RWPE2 (cell line): Measurements from ENCODE around the gene MYZAP.
"Not testable (repeated sequence)": the region's sequence is repeated elsewhere in the genome, so short reads cannot be mapped to it uniquely, and the experiment has no call there.

Experiments used
- ATAC-seq: fragments of 200-7000 bp; cut with Tn5 transposase; 3 replicates; pipeline ENCODE4 v1.9.1; 2021; ENCODE audit warnings: low read depth
- DNase-seq: peaks from one replicate; pipeline ENCODE4 v3.0.0-alpha.2; 2020; ENCODE audit warnings: low spot score
- H3K27ac ChIP-seq: fragments of 450-650 bp; 2 replicates; pipeline ENCODE4 v1.5.1; 2017; ENCODE audit warnings: mild to moderate bottlenecking; ENCODE audit not compliant: poor library complexity, severe bottlenecking
- H3K27me3 ChIP-seq: fragments of 250-450 bp; sonication (Bioruptor Pico); 2 replicates; pipeline ENCODE4 v1.5.1; 2021; ENCODE audit warnings: mild to moderate bottlenecking, moderate library complexity; ENCODE audit not compliant: insufficient read depth, poor library complexity, severe bottlenecking
- H3K36me3 ChIP-seq: fragments of 250-450 bp; sonication (Bioruptor Pico); 2 replicates; pipeline ENCODE4 v1.5.1; 2020; ENCODE audit warnings: low read depth, mild to moderate bottlenecking, moderate library complexity
- H3K4me1 ChIP-seq: fragments of 250-450 bp; sonication (Bioruptor Pico); 2 replicates; pipeline ENCODE4 v1.5.1; 2021; ENCODE audit warnings: mild to moderate bottlenecking, moderate library complexity; ENCODE audit not compliant: insufficient read depth, poor library complexity, severe bottlenecking
- H3K4me3 ChIP-seq: fragments of 250-450 bp; sonication (Bioruptor Pico); 2 replicates; pipeline ENCODE4 v1.5.1; 2021; ENCODE audit warnings: mild to moderate bottlenecking, moderate library complexity; ENCODE audit not compliant: severe bottlenecking
- H3K9me3 ChIP-seq: fragments of 250-450 bp; sonication (Bioruptor Pico); 2 replicates; pipeline ENCODE4 v1.5.1; 2021; ENCODE audit warnings: mild to moderate bottlenecking, moderate library complexity; ENCODE audit not compliant: severe bottlenecking
- TF ChIP-seq, protein P1 (sequence below): fragments of 450-650 bp; IDR thresholded peaks from one replicate; pipeline ENCODE4 v1.5.1; 2017; ENCODE audit warnings: mild to moderate bottlenecking, moderate library complexity; ENCODE audit not compliant: poor library complexity, severe bottlenecking

The MYZAP gene

DNA sequence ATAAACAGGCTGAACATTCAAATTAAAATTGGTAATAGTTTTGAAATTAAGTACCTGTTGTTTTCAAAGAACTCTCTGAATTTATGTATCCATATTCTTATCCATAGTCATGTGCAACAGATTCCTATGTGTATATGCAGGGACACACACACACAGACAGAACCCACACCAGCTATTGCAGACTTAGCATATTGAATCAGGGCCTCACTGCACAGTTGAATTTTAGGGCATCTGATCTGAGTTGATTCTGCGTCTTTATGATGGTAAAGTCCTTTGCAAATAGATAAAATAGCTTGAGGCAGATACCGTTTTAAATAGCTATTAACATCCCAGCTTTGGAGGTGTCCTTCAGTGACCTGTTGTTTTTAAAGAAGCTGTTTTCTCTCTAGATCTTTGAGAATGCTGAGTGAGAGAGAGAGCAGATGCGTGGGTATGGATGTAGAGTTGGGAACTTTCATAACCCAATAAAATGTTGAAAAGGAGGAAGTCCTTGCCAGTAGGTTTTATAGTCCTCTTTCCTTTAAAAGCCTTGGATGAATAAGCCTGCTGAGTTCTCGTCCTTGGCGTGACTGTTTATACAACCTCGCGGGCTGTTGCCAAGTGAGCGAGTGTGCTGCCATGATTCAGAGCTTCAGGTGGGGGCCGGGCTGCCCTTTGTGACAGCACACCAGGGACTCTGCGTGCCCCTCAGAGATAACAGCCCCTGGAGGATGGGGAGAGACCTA lies 18.3 kb downstream of the MYZAP start:
- Histone ChIP-seq H3K4me1 (peaks cover 47% of the 10 kb centered on the region), H3K36me3 (0 out of 2 replicates have a peak, but pooled peaks cover 5% of the 10 kb centered on the region), H3K4me3 (no peak overlapping the region), H3K9me3 (no peaks in the 10 kb centered on the region), H3K27me3 (no peaks in the 10 kb centered on the region), H3K27ac (peak overlapping the region; percentile 61)
- ATAC-seq (peak; percentile 58), DNase-seq (peak; percentile 81)
- TF ChIP-seq, protein P1, sequence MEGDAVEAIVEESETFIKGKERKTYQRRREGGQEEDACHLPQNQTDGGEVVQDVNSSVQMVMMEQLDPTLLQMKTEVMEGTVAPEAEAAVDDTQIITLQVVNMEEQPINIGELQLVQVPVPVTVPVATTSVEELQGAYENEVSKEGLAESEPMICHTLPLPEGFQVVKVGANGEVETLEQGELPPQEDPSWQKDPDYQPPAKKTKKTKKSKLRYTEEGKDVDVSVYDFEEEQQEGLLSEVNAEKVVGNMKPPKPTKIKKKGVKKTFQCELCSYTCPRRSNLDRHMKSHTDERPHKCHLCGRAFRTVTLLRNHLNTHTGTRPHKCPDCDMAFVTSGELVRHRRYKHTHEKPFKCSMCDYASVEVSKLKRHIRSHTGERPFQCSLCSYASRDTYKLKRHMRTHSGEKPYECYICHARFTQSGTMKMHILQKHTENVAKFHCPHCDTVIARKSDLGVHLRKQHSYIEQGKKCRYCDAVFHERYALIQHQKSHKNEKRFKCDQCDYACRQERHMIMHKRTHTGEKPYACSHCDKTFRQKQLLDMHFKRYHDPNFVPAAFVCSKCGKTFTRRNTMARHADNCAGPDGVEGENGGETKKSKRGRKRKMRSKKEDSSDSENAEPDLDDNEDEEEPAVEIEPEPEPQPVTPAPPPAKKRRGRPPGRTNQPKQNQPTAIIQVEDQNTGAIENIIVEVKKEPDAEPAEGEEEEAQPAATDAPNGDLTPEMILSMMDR: no peak

DNA sequence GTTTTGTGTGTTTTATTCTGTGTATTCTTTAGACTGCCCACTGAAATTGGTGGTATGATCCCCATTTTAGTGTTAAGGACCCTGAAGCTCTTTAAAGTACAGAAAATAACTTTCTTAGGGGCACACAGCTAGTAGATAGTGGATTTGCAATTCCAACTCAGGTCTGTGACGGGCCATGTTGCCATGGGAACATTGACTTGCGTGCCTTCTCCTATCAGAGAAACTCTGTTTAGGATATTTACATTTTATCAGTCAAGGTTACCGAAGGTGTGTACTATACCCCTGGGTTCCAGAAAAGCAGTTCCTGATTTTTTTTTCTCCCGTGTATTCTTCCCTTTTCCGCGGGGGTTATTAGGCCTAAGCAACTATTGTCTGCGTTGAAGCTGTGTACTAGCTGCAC lies 19.4 kb downstream of the MYZAP start:
- ATAC-seq (no peak), DNase-seq (no peak)
- Histone ChIP-seq H3K27ac (peak overlapping the region; percentile 61), H3K4me3 (no peak overlapping the region), H3K36me3 (no peaks in the 10 kb centered on the region), H3K27me3 (no peaks in the 10 kb centered on the region), H3K9me3 (no peaks in the 10 kb centered on the region), H3K4me1 (peaks cover 43% of the 10 kb centered on the region)
- TF ChIP-seq, protein P1: no peak

DNA sequence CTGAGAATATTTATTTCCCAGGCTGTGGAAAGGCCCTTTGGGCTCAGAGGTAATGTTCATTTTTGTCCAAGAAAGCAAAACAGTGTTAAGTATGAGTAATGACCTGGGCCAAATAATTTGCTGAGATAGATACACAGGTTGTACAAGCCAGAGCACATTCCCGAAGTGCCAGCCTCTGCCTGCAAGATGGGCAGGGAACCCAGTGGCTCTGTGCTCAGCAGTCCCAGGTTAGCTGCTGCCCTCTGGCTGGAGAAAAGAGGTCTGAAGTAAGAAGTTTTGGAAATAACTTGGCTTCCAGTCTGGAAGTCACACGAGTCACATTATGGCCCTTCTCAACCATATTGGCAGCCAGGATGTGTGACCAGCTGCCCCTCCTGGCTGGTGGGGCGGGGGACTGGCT lies 20.2 kb downstream of the MYZAP start:
- Histone ChIP-seq H3K4me1 (peaks cover 36% of the 10 kb centered on the region), H3K9me3 (no peaks in the 10 kb centered on the region), H3K27ac (peak overlapping the region; percentile 61), H3K36me3 (no peaks in the 10 kb centered on the region), H3K4me3 (no peak overlapping the region), H3K27me3 (no peaks in the 10 kb centered on the region)
- DNase-seq (peak; percentile 88), ATAC-seq (peak; percentile 88)
- TF ChIP-seq, protein P1: peak; percentile 98

DNA sequence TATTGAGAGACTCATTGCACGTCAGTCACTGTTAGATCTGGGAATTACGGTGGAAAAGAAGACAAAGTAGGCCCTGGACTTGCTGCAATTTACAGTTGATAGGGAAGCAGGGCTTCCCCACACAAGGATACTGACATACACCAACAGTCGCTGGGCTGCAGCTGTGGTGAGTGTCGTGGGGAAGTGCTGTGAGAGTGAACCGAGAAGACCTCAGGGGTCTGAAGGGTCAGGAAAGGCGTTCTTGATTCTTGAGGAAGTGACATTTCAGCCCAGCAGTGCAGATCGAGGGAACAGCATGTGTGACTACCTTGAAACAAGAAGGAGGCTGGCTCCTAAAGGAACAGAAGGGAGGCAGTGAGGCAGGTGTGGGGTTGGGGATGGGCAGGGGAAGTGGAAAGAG lies 22.5 kb downstream of the MYZAP start:
- peaks cover 22% of the 10 kb centered on the region for H3K4me1 ChIP-seq
- H3K27ac ChIP-seq: no peak overlapping the region
- no peaks in the 10 kb centered on the region for H3K9me3 ChIP-seq
- no peak for DNase-seq
- no peak overlapping the region for H3K4me3 ChIP-seq
- no peaks in the 10 kb centered on the region for H3K27me3 ChIP-seq
- H3K36me3 ChIP-seq: peaks cover 10% of the 10 kb centered on the region
- TF ChIP-seq, protein P1: no peak
- no peak for ATAC-seq

DNA sequence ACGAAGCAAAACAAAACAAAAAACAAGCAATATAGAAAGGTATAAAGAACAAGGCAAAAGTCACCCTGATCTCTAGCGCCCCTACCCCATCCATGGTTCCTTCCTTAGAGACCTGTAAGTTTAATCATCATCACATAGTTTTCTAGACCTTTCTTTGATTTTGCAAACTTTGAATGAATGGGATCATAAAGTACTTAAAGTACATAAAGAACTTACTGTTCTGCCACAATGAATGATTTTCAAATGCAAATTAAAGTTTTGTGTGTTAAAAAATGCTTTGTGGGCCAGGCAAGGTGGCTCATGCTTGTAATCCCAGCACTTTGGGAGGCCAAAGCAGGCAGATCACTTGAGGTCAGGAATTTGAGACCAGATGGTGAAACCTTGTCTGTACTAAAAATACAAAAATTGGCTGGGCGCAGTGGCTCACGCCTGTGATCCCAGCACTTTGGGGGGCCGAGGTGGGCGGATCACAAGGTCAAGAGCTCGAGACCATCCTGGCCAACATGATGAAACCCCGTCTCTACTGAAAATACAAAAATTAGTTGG lies 24.3 kb downstream of the MYZAP start:
- not testable (repeated sequence) for DNase-seq, H3K27ac ChIP-seq, H3K9me3 ChIP-seq, H3K4me3 ChIP-seq, H3K4me1 ChIP-seq, ATAC-seq, H3K27me3 ChIP-seq
- H3K36me3 ChIP-seq: peaks cover 17% of the 10 kb centered on the region
